ENCODE results near the gene ARID3C.
A peak's percentile ranks its signal among the peaks of the same experiment; 100 is the strongest.

The ARID3C gene

DNA sequence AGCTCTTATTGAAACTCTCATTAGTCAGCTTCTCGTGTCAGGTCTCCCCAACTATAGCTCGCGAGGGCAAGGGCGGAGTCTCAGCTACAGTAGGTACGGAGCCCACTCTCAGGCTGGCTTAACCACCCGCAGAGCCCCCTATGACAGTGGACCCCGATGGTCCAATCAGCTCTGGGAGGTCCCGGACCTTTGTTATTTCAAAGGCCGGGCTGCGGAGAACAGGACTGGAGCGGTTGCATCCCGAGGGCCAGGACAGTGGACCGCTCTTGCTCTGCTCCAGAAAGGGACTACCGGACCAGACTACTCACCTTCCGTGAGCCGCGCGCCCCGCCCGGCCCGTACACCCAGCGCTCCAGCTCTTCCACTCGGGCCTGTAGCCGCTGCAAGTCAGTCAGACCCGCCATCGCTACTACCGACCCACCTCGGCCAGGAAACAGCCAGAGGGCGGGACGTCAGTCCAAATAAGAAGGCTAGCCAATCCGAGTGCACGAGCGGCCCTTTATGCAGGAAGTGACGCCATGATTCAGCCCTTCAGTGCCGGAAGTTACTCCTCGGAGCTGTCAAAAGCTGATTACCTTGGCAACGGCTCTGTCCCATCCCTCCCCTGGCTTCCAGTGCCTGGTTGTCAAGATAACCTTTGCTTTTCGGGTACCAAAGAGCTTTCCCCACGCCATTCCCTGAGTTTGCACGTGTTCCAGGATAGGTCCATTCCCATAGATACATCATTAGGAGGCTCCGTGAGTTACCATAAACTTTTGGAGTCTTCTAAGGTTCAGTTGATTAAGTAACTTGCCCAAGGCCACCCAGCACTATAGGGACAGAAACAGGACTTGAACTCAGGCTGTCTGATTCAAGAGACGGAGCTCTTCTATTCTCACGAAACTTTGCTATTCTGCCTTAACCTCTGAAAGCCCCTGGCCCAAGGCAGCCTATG, 8.5 kb downstream of the ARID3C start, which contains the start of gene DCTN3:
Gene DCTN3 (minus strand): TSS at position 435 of the 934 bp plus-strand sequence. CDS start 31 bp downstream, at position 404.
- H3K4me3 ChIP-seq (ENCODE audit: low read depth, low read length) = peak within 1 kb of the TSS; percentile 80
- in situ Hi-C loops (cut with HindIII; ENCODE audit: low sequenced_read_pairs) = no loop called here
- TF ChIP-seq, protein P1, sequence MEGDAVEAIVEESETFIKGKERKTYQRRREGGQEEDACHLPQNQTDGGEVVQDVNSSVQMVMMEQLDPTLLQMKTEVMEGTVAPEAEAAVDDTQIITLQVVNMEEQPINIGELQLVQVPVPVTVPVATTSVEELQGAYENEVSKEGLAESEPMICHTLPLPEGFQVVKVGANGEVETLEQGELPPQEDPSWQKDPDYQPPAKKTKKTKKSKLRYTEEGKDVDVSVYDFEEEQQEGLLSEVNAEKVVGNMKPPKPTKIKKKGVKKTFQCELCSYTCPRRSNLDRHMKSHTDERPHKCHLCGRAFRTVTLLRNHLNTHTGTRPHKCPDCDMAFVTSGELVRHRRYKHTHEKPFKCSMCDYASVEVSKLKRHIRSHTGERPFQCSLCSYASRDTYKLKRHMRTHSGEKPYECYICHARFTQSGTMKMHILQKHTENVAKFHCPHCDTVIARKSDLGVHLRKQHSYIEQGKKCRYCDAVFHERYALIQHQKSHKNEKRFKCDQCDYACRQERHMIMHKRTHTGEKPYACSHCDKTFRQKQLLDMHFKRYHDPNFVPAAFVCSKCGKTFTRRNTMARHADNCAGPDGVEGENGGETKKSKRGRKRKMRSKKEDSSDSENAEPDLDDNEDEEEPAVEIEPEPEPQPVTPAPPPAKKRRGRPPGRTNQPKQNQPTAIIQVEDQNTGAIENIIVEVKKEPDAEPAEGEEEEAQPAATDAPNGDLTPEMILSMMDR (IDR thresholded peaks at IDR 0.05; ENCODE audit: low read depth, low read length, missing control alignments) = no peak
- DNase-seq (ENCODE audit: low read depth) = peak; percentile 88

DNA sequence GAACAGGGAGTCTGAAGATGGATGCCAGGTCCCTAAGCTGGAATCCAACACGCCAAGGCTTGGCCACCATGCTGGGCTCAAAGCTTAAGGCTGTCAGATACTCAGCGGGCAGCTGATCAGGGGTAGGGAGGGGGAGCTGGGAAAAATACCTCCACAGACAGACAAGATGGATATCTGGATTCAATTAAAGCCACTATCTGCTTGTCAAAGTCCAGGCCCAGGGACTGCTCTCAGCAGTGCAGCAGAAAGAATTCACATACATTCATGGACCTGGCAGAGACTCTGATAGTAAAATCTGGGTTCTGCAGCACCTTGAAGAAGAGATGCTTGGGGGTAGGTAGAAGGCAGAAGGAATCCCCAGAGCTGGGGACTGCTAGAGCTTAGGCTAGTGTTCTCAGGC, 13.7 kb downstream of the ARID3C start:
- in situ Hi-C loops (cut with HindIII; ENCODE audit: low sequenced_read_pairs) = loop anchor here (10.0 kb wide), 2 partner anchors 110 to 350 kb away; no protein-coding TSS in a partner anchor
- no peak for DNase-seq (ENCODE audit: low read depth)
- TF ChIP-seq, protein P1 (IDR thresholded peaks at IDR 0.05; ENCODE audit: low read depth, low read length, missing control alignments) = no peak
- no peak overlapping the region for H3K4me3 ChIP-seq (ENCODE audit: low read depth, low read length)

DNA sequence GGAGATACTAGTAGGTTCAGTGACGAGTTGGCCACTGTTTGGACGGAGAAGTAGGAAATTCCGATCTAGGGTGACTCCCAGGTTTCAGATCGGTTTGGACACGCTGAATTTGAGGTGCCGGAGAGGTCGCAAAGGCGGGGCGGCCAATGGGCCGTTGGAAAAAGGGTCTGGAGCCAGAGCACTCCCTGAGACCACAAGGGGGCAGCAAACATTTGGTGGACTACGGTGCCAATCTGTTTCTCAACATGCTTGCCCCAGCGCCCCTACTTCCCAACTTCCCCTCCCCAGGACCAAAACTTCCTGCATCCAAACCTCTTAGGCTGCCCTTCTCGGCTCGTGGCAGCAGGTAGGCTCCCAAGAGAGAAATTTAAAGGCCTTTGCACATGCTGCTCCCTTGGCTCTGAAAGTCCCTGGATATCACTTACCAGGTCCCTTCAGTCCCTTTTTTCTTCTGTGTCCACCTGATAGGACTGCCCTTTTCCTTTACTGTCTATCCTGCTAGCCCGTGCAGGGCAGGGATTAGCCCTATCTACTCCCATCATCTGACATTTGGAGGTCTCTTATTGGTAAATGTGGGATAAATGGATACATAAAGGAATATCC, 16.0 kb downstream of the ARID3C start:
- in situ Hi-C loops (cut with HindIII; ENCODE audit: low sequenced_read_pairs) = loop anchor here (10.0 kb wide), 2 partner anchors 108 to 348 kb away; no protein-coding TSS in a partner anchor
- TF ChIP-seq, protein P1 (IDR thresholded peaks at IDR 0.05; ENCODE audit: low read depth, low read length, missing control alignments) = peak; percentile 87
- peak overlapping the region; percentile 79 for H3K4me3 ChIP-seq (ENCODE audit: low read depth, low read length)
- DNase-seq (ENCODE audit: low read depth) = peak; percentile 35

DNA sequence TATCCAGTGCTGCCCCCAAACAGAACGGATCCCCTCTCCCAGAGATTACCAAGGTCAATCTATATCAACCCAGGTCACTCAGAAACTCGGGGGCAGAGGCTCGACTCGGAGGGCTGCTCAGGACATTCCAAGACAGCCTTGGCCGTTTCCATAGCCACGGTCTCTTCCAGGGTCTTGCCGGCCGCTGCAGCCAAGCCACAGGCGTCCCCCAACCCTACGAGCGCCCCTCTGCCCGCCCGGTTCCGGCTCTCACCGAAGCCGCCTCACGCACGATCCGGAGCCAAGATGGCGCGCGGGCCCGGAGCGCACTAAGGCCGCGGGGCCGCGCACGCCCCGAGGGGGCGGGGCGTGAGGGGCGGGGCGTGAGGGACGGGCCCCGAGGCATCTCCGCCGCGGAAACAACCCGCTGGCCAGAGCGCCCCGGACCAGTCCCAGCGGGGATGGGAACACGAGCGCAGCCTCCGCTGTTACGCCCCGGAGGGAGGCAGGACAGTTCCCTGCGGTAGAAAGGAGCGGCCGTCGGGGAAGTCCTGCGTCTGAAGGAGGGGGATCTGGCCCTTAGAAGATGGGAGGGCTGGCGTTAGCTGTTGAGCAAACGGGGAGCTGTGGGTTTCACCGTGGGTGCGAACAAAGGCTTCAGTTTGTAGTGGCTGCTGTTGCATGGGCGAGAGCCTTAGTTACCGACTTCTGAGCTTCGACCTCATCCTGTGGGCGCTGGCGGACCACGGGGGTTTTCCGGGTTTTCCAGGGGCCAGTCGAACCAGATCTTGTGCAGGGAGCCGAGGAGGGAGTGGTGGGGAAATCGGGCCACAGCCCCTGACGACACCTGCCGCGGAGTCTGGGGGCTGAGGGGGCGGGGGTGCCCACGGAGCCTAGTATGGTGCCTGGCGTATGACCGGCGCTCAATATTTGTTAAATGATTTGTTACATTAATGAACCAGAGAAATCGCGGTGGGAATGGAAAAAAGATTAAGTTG, 16.8 kb downstream of the ARID3C start, which contains the start of gene RPP25L:
Gene RPP25L (minus strand): TSS at position 287 of the 977 bp plus-strand sequence. CDS start 801 bp downstream, outside the sequence.
- peak; percentile 28 for DNase-seq (ENCODE audit: low read depth)
- H3K4me3 ChIP-seq (ENCODE audit: low read depth, low read length) = peak within 1 kb of the TSS; percentile 79
- in situ Hi-C loops (cut with HindIII; ENCODE audit: low sequenced_read_pairs) = loop anchor here (10.0 kb wide), 2 partner anchors 107 to 347 kb away; no protein-coding TSS in a partner anchor
- TF ChIP-seq, protein P1 (IDR thresholded peaks at IDR 0.05; ENCODE audit: low read depth, low read length, missing control alignments) = no peak

DNA sequence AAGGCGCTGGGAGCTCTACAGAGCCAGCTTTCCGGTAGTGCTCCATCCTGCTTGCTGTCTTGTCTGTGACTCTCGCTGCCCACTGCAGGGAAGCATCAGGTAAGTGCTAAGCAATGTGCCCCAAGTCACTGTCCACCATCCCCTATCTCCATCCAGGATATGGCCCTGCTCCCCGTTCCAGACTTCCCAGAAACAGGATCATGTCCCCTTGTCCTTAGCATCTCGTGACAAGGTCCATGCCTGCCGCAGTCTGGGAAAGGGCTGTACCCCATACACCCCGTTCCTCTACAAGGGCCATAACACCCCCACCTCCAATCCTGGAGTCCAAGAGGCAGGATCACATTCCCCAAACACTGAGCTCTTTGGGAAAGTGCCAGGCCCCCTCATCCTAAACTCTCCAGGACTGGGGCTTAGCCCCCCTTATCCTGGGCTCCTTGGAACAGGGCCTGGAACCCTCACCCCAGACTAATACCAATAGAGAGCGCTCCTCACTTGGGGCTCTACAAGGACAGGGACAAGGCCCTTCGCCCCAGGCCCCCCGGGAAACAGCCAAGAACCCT, 17.5 kb downstream of the ARID3C start:
- DNase-seq (ENCODE audit: low read depth) = no peak
- in situ Hi-C loops (cut with HindIII; ENCODE audit: low sequenced_read_pairs) = loop anchor here (10.0 kb wide), 2 partner anchors 107 to 347 kb away; no protein-coding TSS in a partner anchor
- TF ChIP-seq, protein P1 (IDR thresholded peaks at IDR 0.05; ENCODE audit: low read depth, low read length, missing control alignments) = no peak
- peak overlapping the region; percentile 79 for H3K4me3 ChIP-seq (ENCODE audit: low read depth, low read length)

All from astrocyte of the cerebellum (primary cell).